Muscle layer of duodenum (tissue), 2 donors: ENCODE results near the gene SEMA7A.

Source experiments
- H3K27ac ChIP-seq: one replicate; pipeline ENCODE4 v1.7.0; 2013; ENCODE audit warnings: mild to moderate bottlenecking, low read length
- H3K27me3 ChIP-seq: one replicate; pipeline ENCODE4 v1.7.0; 2013; ENCODE audit warnings: low read depth, mild to moderate bottlenecking, control low read depth, low read length
- H3K36me3 ChIP-seq, 2 donors: one replicate each; pipeline ENCODE4 v1.7.0; 2013; ENCODE audit warnings: low read length in 2 of 2, control low read depth in 1 of 2, mild to moderate bottlenecking in 1 of 2; ENCODE audit not compliant: insufficient read depth in 2 of 2, control insufficient read depth in 1 of 2
- H3K4me1 ChIP-seq, 2 donors: one replicate each; pipeline ENCODE4 v1.7.0; 2013; ENCODE audit warnings: low read length in 2 of 2, mild to moderate bottlenecking in 2 of 2, control low read depth in 1 of 2, moderate library complexity in 1 of 2; ENCODE audit not compliant: insufficient read depth in 2 of 2, control insufficient read depth in 1 of 2
- H3K4me3 ChIP-seq, 2 donors: one replicate each; pipeline ENCODE4 v1.7.0; 2013; ENCODE audit warnings: low read length in 2 of 2, low read depth in 1 of 2, mild to moderate bottlenecking in 1 of 2
- H3K9me3 ChIP-seq, 2 donors: one replicate each; pipeline ENCODE4 v1.7.0; 2013; ENCODE audit warnings: low read length in 2 of 2, control low read depth in 1 of 2, mild to moderate bottlenecking in 1 of 2; ENCODE audit not compliant: control insufficient read depth in 1 of 2
- donor health status: healthy.

The SEMA7A gene

DNA sequence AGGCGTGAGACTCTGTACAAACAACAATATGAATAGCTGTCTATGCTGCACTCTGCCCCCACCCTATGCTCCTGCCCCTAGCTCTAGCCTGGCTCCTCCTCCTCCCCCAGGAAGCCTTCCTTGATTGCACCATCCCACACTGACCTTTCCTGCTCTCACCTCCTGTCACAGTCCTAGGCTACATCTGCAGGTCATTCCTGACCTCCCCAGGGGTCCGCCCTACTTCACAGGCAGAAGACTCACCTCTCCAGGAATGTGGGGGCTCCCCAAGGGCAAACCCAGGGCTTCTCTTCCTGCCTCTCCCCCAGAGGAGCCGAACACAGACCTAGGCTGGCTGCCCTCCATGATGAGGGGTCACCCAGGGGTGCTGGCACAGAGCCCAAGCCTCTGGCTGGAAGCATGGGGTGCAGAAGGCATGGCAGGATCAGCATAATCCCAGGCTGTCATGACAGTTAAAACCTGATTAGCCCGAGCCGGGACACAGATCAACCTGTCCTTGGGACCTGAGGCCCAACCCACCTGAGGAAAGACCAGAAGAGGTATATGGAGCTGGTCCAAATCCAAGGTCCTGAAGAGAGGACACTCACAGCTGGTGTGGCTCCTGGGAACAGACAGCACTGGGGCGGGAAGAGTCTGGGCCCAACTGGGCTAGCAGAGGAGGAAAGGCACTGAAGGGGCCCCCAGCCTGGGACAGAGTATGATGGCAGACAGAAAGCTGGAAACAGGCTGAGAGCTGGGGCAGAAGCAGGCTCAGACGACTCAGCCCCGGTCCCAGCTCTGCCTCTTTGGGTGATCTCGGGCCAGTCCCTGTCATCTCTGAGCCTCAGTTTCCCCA is 5.9 kb downstream of the SEMA7A start:
- H3K27me3 ChIP-seq = peaks cover 13% of the 10 kb centered on the region
- H3K9me3 ChIP-seq = no peaks in the 10 kb centered on the region
- H3K36me3 ChIP-seq = no peaks in the 10 kb centered on the region
- H3K4me3 ChIP-seq = no peak overlapping the region
- peaks cover 4 to 14% of the 10 kb centered on the region in 2 donors for H3K4me1 ChIP-seq
- H3K27ac ChIP-seq = no peak overlapping the region

DNA sequence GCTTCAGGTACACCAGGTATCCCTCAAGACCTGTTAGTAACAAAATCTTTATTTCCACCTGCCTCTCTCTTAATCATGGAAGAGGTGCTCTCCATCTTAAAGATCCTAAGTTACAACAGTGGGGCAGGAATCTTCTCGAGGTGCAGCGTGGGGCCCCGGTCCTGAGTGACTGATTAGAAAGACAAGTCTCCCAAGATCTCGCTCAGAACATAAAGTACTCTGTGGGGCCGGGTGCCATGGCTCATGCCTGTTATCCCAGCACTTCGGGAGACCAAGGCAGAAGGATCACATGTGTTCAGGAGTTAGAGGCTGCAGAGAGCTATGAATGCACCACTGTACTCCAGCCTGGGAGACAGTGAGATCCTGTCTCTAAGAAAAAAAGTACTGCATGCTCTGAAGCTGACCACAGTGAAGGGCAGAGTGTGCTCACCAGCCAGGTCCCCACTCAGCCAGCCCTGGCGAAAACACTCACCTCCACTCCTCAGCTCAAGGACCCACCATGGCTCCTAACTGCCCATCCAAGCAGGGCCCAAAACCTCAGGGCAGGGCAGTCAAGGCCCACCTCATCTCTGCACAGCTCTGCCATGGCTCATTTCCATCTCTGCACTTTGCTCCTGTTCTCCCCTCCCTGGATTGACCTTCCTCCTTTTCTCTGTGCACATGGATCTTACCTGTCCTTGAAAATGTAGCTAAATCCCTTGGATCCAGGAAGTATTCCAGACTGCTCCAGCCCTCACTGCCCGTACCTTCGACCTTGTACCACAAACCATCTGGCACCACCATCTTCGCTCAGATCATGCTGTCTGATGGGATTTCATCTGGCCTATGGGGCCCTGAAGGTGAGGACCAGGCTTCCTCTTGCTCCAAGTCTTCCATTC is 7.1 kb downstream of the SEMA7A start:
- no peak overlapping the region for H3K4me3 ChIP-seq
- peaks cover 2 to 4% of the 10 kb centered on the region in 2 donors for H3K4me1 ChIP-seq
- H3K27ac ChIP-seq = no peak overlapping the region
- no peaks in the 10 kb centered on the region for H3K36me3 ChIP-seq
- H3K9me3 ChIP-seq = no peaks in the 10 kb centered on the region
- peaks cover 3% of the 10 kb centered on the region for H3K27me3 ChIP-seq

DNA sequence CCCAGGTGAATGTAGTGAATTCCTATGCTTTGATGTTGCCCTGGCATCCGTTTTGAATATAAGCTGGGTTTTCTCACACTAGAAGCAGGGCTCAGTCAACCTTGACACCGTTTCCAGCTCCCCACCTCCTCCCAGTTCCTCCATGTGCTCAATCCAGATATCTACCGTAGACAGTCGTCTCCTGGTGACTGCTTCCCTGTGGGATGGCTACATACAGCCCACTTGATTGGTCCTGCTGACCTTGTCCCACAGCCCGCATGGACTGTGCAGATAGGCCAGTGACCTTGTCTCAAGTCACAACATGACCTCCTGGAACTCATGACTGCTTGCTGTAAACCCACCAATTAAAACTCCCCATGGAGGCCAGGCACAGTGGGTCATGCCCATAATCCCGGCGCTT is 8.1 kb downstream of the SEMA7A start:
- no peak overlapping the region for H3K4me3 ChIP-seq
- no peaks in the 10 kb centered on the region for H3K36me3 ChIP-seq
- no peaks in the 10 kb centered on the region for H3K27me3 ChIP-seq
- H3K27ac ChIP-seq = no peak overlapping the region
- peaks cover 0 to 4% of the 10 kb centered on the region in 2 donors for H3K4me1 ChIP-seq
- no peaks in the 10 kb centered on the region for H3K9me3 ChIP-seq

DNA sequence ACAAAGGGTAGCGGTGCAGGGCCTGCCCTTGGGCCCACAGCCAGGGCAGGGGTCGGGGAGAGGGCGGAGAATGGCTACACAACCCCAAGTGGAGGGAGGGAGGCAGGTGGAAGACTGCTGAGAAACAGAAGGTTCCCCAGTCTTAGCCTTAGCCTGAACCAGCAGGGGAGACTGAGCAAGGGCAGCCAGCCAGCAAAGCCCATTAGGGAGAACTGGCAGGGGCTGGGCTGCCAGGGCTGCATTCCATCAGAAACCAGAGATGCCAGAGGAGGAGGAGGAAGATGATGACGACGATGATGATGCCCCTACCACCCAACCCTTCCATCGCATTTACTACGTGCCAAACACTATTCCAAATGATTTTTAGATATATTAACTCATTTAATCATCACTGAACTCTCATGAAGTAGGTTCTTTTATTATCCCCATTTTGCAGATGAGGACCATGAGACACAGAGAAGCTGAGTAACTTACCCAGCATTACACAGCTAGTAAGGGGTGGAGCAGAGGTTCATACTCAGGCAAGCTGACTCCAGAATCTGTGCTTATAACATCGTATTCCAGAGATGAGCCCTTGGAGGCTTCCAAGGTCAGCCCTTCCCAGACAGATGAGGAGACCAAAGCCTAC is 8.7 kb downstream of the SEMA7A start:
- Histone ChIP-seq H3K27ac (no peak overlapping the region), H3K4me1 (peaks cover 0 to 4% of the 10 kb centered on the region in 2 donors), H3K27me3 (no peaks in the 10 kb centered on the region)

DNA sequence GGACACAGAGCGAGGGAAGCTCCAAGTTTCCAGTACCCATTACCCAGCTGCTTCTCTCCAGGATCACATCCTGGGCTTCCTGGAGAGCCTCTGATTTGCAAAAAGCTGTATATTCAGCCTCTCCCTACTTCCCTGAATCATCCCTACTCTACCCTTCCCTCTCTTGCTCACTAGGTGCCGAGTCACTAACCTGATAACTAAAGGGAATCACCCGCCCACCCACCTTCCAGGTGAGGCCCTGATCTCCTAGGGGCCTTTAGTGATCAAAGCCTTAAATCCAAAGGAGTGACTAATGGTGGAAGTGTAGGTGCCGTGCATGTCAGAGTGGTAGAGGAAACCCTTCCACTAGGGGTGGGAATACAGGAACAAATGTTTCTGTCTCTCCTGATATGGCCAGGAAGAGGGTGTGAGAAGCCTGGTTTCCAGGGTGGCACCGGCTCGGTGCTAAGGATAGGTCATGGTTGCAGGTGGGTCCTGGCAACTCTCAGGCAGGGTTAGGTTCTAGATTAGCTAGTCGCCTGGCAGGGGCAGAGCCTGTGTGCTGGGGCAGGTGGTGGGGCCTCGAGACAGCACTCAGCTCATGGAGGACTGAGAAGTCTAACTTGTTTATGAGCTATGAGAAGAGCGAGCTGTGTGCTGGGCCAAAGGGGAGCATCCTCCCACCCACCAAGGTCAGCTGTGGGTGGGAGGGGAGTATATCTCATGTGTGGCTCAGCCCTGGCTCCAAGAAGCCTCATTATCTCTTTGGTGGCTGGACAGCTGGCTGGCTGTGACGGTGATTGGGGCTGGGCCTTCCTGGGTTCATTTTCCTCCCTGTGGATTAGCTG is 10.1 kb downstream of the SEMA7A start:
- Histone ChIP-seq H3K4me1 (peaks cover 0 to 1% of the 10 kb centered on the region in 2 donors), H3K36me3 (no peaks in the 10 kb centered on the region), H3K4me3 (no peak overlapping the region), H3K9me3 (no peaks in the 10 kb centered on the region), H3K27ac (no peak overlapping the region), H3K27me3 (no peaks in the 10 kb centered on the region)

More for the DNA sequence above, 8.7 kb downstream of the SEMA7A start:
- Histone ChIP-seq H3K9me3 (no peaks in the 10 kb centered on the region), H3K4me3 (no peak overlapping the region), H3K36me3 (no peaks in the 10 kb centered on the region)

DNA sequence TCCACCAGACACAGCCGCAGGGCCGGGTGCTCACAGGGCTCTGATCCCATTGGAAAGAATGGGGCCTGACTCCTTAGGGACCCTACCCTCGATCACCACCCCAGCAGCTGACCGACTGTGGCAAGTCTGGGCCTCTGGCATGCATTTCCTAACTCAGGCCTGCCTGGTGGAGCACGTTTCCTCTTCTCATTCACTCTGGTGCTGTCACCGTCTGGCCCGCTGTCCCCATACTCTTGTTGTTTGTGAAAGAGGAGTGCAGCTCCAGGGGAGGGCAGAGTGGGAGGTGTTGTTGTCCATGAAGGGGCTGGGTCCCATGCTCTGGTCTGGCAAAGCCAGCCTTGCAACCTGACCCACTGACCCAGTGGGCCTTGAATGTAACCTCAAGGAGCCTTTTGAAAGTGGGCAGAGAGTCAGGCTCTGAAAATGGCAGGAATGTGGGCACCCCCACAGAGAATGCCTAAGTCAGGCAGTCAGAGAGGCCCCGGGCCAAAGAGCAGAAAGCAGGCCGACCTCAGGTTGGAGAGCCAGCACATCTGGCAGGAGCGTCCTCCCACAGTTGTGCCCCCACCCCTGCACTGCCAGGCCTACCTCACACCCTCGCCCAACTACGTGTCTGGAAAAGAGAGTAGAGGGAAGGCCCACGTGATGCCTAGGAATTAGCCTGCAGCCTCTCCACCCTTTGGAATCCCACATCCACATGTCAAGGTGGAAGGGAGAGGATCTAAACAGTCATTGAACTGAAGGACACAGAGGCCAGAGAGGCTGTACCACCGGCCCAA is 10.9 kb downstream of the SEMA7A start:
- no peaks in the 10 kb centered on the region for H3K36me3 ChIP-seq
- no peaks in the 10 kb centered on the region for H3K27me3 ChIP-seq
- H3K27ac ChIP-seq = no peak overlapping the region
- no peaks in the 10 kb centered on the region for H3K4me1 ChIP-seq
- H3K9me3 ChIP-seq = no peaks in the 10 kb centered on the region
- no peak overlapping the region for H3K4me3 ChIP-seq

DNA sequence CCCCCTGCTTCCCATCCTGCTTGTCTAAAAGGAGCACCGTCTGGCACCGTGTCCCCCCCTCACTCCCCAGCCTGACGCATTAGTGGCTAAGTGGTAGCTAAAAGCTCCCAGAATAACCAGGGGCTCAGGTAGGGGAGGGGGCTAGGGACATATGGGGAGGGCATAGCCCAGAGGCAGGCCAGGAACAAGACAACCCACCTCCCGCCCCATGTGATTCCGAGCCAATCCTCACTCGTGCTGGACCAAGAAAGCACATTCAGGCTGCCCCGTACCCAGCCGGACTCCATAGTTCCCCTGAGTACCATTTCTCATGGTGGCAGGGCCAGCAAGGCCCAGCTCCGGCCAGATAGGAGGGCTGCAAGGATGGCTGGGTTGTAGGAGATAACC is 11.5 kb downstream of the SEMA7A start:
- Histone ChIP-seq H3K27ac (no peak overlapping the region), H3K4me3 (no peak overlapping the region), H3K9me3 (no peaks in the 10 kb centered on the region), H3K36me3 (no peaks in the 10 kb centered on the region), H3K4me1 (no peaks in the 10 kb centered on the region), H3K27me3 (no peaks in the 10 kb centered on the region)

DNA sequence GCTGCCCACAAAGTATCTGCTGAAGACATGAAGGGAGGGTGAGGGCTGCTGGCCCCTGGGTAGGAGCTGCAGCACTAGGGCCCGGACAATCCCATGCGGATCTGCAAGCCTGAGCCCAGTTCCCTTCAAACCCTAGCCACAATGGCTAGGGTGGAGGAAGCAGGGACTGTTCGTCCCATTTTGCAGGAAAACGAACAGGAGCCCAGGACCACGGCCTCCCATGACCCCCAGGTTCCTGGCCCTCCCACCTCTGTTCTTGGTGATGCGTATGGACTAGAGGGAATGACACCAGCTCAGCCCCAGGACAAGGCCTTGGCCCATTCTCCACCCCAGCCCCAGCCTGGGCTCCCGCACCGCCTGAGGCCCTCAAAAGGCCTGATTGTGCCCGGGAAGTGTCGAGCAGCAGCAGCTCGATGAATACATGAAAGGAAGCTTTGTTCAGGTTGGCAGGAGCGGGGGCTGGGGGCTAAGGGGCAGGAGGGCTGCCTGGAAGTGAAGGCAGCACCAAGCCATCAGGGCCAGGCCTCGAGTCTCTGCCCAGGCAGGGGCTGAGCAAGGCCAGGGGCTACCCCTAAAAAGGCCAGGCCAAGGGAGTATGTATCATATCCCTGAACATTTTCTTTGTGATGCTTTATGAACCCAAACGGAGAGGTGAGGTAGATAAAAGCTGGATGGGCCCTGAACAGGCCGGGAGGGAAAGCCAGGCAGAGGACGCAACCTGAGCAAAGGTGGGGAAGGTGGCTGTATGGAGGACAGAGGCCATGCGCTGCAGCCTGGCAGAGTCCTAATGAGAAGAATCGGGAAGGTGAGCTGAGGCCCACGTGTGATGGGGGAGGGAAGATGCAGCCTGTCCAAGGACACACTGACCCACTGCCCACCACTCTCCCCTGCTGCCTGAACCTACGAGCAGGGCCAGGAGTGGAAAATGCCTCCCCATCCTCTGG is 12.2 kb downstream of the SEMA7A start:
- H3K4me3 ChIP-seq = no peak overlapping the region
- H3K27ac ChIP-seq = no peak overlapping the region
- no peaks in the 10 kb centered on the region for H3K27me3 ChIP-seq
- H3K4me1 ChIP-seq = no peaks in the 10 kb centered on the region
- H3K9me3 ChIP-seq = no peaks in the 10 kb centered on the region
- no peaks in the 10 kb centered on the region for H3K36me3 ChIP-seq

DNA sequence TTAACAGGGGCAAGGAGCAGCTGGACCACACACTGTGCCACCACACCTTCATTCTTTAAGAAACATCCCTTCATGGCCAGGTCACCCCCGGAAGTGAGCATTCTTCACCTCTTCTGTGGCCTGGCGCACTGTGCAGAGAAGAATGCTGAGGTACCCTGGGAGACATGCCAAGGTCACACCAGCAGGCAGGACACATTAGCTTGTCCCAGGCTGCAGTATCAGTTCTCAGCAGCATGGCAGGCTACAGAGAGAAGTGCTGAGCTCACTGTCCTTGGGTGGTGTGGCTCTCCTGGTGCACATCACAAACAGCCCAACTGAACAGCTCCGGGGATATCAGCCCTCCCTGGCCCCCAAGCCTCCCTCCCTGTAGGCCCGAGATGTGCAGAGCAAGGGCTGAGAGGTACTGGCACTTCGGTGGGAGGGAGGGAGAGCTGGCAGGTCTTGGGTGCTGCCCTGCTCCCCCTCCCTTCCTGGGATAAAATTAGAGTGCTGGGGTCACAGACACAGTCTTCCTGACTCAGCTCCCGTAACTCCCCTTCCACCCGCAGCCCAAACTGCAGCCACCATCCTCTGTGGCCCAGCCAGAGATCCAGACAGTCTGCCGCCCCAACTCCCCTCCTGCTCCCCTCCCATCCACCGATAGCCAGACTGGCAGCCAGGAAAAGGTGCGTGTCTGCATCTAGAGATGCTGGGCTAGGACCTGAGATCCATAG is 13.4 kb downstream of the SEMA7A start:
- H3K4me1 ChIP-seq = no peaks in the 10 kb centered on the region
- H3K9me3 ChIP-seq = no peaks in the 10 kb centered on the region
- H3K4me3 ChIP-seq = no peak overlapping the region
- H3K27me3 ChIP-seq = no peaks in the 10 kb centered on the region
- no peaks in the 10 kb centered on the region for H3K36me3 ChIP-seq
- no peak overlapping the region for H3K27ac ChIP-seq
